ENCODE measurements around the gene BAHCC1. TPM values are rescaled to one million over a fixed set of nuclear protein-coding genes. Genes with fewer than 3 reads are reported as not detected.

The BAHCC1 gene
- total and polyA plus RNA-seq, 2 of the 8 experiments (the other 6 are each of a cell fraction or from before 2014, with no cell fraction given), result 0.26 to 0.58 TPM

- 92% methylated on average over 10 of the region's 13 CpGs; no CpG with 5 or more reads in 1 of the 2 experiments for WGBS, 2 experiments (ENCODE audit: extremely low coverage in 1 of 2, insufficient coverage in 1 of 2, insufficient read length in 1 of 2, insufficient replicate concordance in 2 of 2, low coverage in 1 of 2, low lambda C conversion rate in 2 of 2, missing lambda C conversion rate in 1 of 2)
- no peak for FAIRE-seq
- CTCF ChIA-PET (ENCODE audit: partially characterized antibody), result interaction anchor here (0.7 to 1.1 kb wide), 2 partner anchors 15 to 28 kb away, joined by 3 read pairs; no protein-coding TSS in a partner anchor
- no peak for TF ChIP-seq FOSL1 (IDR thresholded peaks at IDR 0.05; ENCODE audit: insufficient read depth, low read depth, low read length)
- TF ChIP-seq EZH2 (IDR thresholded peaks at IDR 0.05; ENCODE audit: low read depth, low read length, severe bottlenecking), result no peak
- TF ChIP-seq MAX (IDR thresholded peaks at IDR 0.05), result no peak
- no peak for TF ChIP-seq JUND (IDR thresholded peaks at IDR 0.05; ENCODE audit: low read length)
- TF ChIP-seq KDM5A (IDR thresholded peaks at IDR 0.05; ENCODE audit: low read length), result no peak
- no peak for TF ChIP-seq POLR2AphosphoS5 (IDR thresholded peaks at IDR 0.05; ENCODE audit: low read depth, low read length)
- TF ChIP-seq POLR2A (IDR thresholded peaks at IDR 0.05; ENCODE audit: control extremely low read depth in 1 of 2, low read depth in 2 of 2, low read length in 2 of 2), result no peak
- no peak for TF ChIP-seq E2F6 (IDR thresholded peaks at IDR 0.05)
- TF ChIP-seq RNF2 (IDR thresholded peaks at IDR 0.05; ENCODE audit: borderline replicate concordance, low read depth, low read length, missing control alignments, poor library complexity, severe bottlenecking), result no peak
- TF ChIP-seq RAD21 (IDR thresholded peaks at IDR 0.05 in 1 of 2, conservative IDR thresholded peaks at IDR 0.05 in 1 of 2; ENCODE audit: low read depth in 2 of 2, low read length in 2 of 2), result no peak
- no peak for TF ChIP-seq ASH2L (IDR thresholded peaks at IDR 0.05; ENCODE audit: low read length)
These were observed 74.0 kb downstream of the BAHCC1 start for GRCh38 chr17:81469266-81469665.

More at GRCh38 chr17:81469266-81469665, 74.0 kb downstream of the BAHCC1 start:
- Histone ChIP-seq H3K79me1 (ENCODE audit: low read depth, low read length) (no peaks in the 10 kb centered on the region), H3K23me2 (ENCODE audit: low read depth, low read length) (no peaks in the 10 kb centered on the region), H3K9ac (replicated peaks in 1 of 4; ENCODE audit: extremely low read depth in 1 of 4, low read depth in 3 of 4, low read length in 3 of 4) (no peak overlapping the region), H3K4me1 (replicated peaks in 1 of 4; ENCODE audit: control insufficient read depth in 3 of 4, insufficient read depth in 4 of 4, low read length in 3 of 4) (peaks cover 0 to 3% (median 0%) of the 10 kb centered on the region in 4 experiments; a peak in 2 of 7 replicates), H3K18ac (ENCODE audit: extremely low read depth, low read length) (no peak overlapping the region), H2AFZ (ENCODE audit: low read length) (no peak overlapping the region), H4K91ac (replicated peaks; ENCODE audit: insufficient read length, low read length) (no peak overlapping the region), H2BK15ac (ENCODE audit: low read length) (no peak overlapping the region), H3K23ac (ENCODE audit: insufficient read length) (no peak overlapping the region), H3K14ac (ENCODE audit: insufficient read length) (no peak overlapping the region), H2BK12ac (ENCODE audit: low read depth, low read length) (no peak overlapping the region), H3K36me3 (ENCODE audit: control insufficient read depth in 2 of 4, insufficient read depth in 4 of 4, low read length in 3 of 4) (no peaks in the 10 kb centered on the region), H3K9me3 (ENCODE audit: insufficient read depth in 2 of 2, low read depth in 1 of 2, low read length in 1 of 2) (no peaks in the 10 kb centered on the region; a peak in 1 of 4 replicates), H3K79me2 (ENCODE audit: control insufficient read depth in 1 of 2, insufficient read depth in 2 of 2, low read length in 2 of 2) (no peaks in the 10 kb centered on the region), H3K4me2 (ENCODE audit: insufficient read depth in 1 of 2, low read depth in 2 of 2, low read length in 2 of 2) (no peak overlapping the region), H4K20me1 (replicated peaks in 1 of 2; ENCODE audit: control insufficient read depth in 1 of 2, insufficient read depth in 2 of 2, low read length in 2 of 2) (peaks cover 0 to 2% of the 10 kb centered on the region in 2 experiments), H4K8ac (ENCODE audit: extremely low read depth, insufficient read depth, low read length) (no peak overlapping the region), H3K4ac (replicated peaks; ENCODE audit: insufficient read length, low read depth, low read length) (no peak overlapping the region), H3K27ac (ENCODE audit: low read depth, low read length) (no peak overlapping the region), H3K56ac (replicated peaks; ENCODE audit: insufficient read length, low read depth, low read length) (no peak overlapping the region), H2BK5ac (ENCODE audit: low read depth, low read length) (no peak overlapping the region), H3K27me3 (replicated peaks in 1 of 4; ENCODE audit: control insufficient read depth in 3 of 4, extremely low read depth in 1 of 4, insufficient read depth in 3 of 4, low read length in 3 of 4) (no peaks in the 10 kb centered on the region; a peak in 1 of 7 replicates), H4K5ac (ENCODE audit: insufficient read length, low read depth, low read length) (no peak overlapping the region), H2BK120ac (replicated peaks; ENCODE audit: low read depth, low read length) (no peak overlapping the region), H3K4me3 (ENCODE audit: extremely low read depth in 1 of 4, insufficient read depth in 2 of 4, low read depth in 3 of 4, low read length in 4 of 4) (no peak overlapping the region), H2AK5ac (ENCODE audit: low read depth, low read length) (no peak overlapping the region), H2BK20ac (ENCODE audit: low read length) (no peak overlapping the region)
- POLR2A ChIA-PET (ENCODE audit: partially characterized antibody), result no interaction called here
- DNase-seq (ENCODE audit: low read depth in 1 of 2, low spot score in 2 of 2), result no peak

All from H1 (cell line).